AG09319 (cell line): ENCODE measurements around the gene MICAL3.

ENCODE experiments used
- DNase-seq: peaks from one replicate; pipeline ENCODE4 v3.0.0-alpha.2; 2010; ENCODE audit warnings: low read depth; ENCODE audit errors: extremely low read depth
- TF ChIP-seq, protein P1 (sequence below): IDR thresholded peaks from 2 replicates; pipeline ENCODE4 v1.5.1; 2011; ENCODE audit warnings: low read depth, mild to moderate bottlenecking, inconsistent platforms, low read length, moderate library complexity

Gene MICAL3

DNA sequence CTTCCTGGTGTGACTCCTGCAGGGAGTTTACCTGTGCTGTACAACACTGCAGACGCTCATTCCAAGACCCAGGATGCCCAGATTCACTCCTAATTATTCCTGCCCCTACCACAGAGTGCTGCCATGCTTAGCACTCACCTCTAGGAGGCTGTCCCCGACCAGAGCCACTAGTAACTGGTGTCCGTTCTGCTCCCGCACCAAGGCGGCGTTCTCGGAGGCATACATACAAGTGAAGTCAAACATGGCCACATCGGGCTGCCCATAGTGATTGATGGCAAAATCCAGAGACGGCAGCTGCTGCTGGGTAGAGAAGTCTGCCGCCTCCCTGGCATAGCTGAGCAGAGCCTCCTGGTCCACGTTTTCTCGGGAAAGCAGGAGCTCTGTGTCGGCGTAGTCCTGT lies 127.8 kb downstream of the MICAL3 start:
- DNase-seq: no peak
- TF ChIP-seq, protein P1, sequence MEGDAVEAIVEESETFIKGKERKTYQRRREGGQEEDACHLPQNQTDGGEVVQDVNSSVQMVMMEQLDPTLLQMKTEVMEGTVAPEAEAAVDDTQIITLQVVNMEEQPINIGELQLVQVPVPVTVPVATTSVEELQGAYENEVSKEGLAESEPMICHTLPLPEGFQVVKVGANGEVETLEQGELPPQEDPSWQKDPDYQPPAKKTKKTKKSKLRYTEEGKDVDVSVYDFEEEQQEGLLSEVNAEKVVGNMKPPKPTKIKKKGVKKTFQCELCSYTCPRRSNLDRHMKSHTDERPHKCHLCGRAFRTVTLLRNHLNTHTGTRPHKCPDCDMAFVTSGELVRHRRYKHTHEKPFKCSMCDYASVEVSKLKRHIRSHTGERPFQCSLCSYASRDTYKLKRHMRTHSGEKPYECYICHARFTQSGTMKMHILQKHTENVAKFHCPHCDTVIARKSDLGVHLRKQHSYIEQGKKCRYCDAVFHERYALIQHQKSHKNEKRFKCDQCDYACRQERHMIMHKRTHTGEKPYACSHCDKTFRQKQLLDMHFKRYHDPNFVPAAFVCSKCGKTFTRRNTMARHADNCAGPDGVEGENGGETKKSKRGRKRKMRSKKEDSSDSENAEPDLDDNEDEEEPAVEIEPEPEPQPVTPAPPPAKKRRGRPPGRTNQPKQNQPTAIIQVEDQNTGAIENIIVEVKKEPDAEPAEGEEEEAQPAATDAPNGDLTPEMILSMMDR: peak; percentile 14; the same call in 1 of the 2 replicates

DNA sequence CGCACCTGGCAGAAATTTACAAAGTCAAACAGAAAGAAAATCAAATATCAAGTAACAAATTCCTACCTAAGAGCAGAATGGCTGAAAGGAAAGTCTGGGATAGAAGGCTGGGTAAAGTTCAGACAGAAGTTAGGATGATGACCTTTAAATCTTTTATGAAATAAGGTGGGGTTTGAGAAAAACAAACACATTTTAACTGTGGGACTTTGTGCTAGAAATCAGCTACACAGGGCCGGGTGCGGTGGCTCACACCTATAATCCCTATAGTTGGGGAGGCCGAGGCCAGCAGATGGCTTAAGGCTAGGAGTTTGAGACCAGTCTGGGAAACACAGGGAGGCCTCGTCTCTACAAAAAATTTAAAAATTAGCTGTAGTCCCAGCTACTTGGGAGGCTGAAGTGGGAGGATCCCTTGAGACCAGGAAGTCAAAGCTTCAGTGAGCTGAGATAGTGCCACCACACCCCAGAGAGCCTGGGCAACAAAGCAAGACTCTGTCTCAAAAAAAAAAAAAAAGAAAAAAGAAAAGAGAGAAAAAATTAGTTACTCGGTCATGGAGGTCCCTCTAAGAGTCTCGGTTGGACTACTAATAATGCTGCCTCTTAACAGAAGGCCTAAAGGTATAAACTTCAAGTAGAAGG lies 130.3 kb downstream of the MICAL3 start:
- DNase-seq: no peak
- TF ChIP-seq, protein P1: no peak

DNA sequence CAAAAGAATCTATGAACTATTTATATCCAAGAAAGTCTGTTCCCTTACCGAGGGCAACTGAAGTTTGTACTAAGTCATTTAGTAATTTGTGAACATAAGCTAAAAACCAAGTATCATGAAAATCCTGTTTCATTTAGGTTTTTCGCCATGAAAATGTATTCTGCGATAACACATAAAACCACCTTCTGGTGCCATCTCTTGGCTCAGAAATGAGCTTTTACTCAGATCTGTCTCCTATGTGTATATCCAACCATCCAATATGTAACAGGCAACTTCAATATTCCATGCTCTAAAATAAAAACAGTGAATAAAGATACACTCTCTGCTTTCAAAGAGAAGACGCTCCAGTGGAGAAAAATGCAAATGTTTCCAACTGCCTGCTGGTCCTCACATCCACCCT lies 132.0 kb downstream of the MICAL3 start:
- no peak for DNase-seq
- TF ChIP-seq, protein P1: no peak

DNA sequence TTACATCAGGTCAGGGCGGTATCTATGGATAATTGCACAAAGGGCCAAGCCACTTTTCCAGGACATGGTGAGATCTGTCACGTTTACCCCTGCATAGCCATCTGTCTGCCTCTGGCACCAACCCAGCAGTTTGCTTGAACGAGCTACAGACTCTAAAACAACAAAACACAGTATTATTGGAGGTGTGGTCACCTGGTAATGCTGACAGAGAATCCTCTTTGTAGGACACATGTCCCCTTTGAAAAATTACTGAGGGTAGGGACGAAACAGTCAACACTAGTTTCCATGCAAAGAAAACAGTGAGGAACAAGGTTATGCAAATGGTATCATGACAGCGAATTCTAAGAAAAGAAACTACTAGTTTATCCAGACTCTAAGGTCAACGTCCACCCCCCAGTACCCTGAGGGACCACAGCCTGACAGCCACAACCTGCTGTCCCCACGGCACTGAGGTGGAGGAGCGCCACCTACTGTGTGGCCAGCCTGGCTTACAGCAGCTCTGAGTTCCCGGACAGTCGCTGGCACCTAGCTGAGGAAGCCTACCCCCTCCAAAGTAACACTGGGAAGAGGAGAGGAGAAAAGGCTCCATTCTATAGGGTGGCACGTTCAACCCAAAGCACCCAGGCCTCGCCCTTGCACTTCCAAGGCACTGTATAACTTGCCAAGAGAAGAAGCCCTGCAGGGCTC lies 132.7 kb downstream of the MICAL3 start:
- no peak for DNase-seq
- TF ChIP-seq, protein P1: peak; percentile 17

DNA sequence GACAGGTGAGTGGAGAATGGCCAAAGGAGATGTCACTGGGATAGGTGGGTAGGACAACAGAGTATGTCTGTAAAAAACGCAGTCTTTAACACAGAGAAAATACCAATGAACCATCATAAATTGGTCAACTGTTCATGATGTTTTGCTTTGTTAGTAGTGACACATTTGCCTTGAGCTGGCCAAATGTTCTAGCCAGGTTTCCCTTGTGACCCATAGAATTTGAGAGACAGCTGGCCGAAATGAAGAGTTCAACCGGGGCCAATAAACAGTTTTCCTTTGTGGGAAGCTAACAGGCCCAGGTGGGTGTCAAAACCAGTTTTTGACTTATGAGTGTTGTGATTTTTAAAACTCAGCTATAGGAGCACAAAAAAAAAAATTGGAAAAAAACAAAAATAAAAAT lies 133.5 kb downstream of the MICAL3 start:
- DNase-seq: no peak
- TF ChIP-seq, protein P1: no peak

DNA sequence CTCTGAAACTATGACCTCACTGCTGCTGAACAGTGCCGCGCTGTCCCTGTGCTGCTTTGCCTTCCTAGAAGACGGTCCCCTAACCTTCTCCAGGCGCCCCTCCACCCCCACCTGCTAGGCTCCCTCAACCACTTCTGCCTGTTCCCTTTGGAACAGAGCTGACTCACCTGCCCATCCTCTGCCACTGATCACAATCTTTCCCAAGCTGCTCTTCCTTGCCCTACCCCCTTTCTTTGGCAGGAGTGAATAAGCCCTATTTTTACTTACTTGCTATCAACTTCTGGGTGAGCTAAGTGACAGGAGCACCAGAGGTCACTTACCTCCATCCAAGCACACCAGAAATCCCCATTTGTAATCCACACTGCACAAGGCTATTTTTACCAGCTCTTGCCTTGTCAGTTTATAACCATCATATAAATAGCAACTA lies 134.1 kb downstream of the MICAL3 start:
- no peak for DNase-seq
- TF ChIP-seq, protein P1: no peak

DNA sequence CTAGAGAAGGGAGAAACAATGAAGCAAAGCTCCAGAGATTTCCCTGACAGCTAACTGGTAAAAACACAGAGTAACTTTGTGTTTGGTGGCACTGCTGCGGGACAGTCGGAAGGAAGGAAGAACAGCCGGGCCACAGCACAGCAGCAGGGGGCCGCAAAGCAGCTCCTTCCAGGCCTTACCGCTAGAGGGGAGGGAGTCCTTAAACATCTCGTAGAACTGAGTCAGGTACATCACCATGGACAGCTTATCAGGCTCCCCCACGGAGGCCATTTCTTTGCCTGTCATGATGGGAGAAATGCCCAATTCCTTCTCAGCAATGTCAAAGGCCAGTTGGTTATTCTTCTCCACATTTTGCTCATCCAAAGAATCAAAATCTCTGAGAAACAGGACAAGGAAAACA lies 135.5 kb downstream of the MICAL3 start:
- DNase-seq: no peak
- TF ChIP-seq, protein P1: peak; percentile 25
